HG03439 (cell line): ENCODE measurements around the gene PCP4.

ENCODE experiments used
- ATAC-seq: cut with Tn5 transposase; IDR thresholded peaks from one replicate; pipeline ENCODE4 v1.9.1; 2021; ENCODE audit warnings: mild to moderate bottlenecking, moderate library complexity; ENCODE audit not compliant: unreplicated experiment

PCP4 gene

GRCh38 chr21:39969691-39970364, 102.6 kb downstream of the PCP4 start:
- no peak for ATAC-seq

GRCh38 chr21:39971956-39972355, 104.7 kb downstream of the PCP4 start:
- no peak for ATAC-seq

GRCh38 chr21:39972471-39972870, 105.2 kb downstream of the PCP4 start:
- no peak for ATAC-seq

- no peak for ATAC-seq
These were observed 105.9 kb downstream of the PCP4 start for GRCh38 chr21:39972976-39973770.

GRCh38 chr21:39976800-39977199, 109.6 kb downstream of the PCP4 start:
- no peak for ATAC-seq
